22Rv1 (cell line): ENCODE data around the gene EVL.

Experiments used
- H3K27ac ChIP-seq: fragments of 450-650 bp; 2 replicates; pipeline ENCODE4 v1.5.1; 2017
- ZFX ChIP-seq: fragments of 450-650 bp; IDR thresholded peaks from 2 replicates; pipeline ENCODE4 v1.6.1; 2017; ENCODE audit warnings: antibody characterized with exemption, borderline replicate concordance
- TF ChIP-seq, protein P1 (sequence below): fragments of 450-650 bp; IDR thresholded peaks from 2 replicates; pipeline ENCODE4 v1.5.1; 2017; ENCODE audit warnings: mild to moderate bottlenecking

The EVL gene

DNA sequence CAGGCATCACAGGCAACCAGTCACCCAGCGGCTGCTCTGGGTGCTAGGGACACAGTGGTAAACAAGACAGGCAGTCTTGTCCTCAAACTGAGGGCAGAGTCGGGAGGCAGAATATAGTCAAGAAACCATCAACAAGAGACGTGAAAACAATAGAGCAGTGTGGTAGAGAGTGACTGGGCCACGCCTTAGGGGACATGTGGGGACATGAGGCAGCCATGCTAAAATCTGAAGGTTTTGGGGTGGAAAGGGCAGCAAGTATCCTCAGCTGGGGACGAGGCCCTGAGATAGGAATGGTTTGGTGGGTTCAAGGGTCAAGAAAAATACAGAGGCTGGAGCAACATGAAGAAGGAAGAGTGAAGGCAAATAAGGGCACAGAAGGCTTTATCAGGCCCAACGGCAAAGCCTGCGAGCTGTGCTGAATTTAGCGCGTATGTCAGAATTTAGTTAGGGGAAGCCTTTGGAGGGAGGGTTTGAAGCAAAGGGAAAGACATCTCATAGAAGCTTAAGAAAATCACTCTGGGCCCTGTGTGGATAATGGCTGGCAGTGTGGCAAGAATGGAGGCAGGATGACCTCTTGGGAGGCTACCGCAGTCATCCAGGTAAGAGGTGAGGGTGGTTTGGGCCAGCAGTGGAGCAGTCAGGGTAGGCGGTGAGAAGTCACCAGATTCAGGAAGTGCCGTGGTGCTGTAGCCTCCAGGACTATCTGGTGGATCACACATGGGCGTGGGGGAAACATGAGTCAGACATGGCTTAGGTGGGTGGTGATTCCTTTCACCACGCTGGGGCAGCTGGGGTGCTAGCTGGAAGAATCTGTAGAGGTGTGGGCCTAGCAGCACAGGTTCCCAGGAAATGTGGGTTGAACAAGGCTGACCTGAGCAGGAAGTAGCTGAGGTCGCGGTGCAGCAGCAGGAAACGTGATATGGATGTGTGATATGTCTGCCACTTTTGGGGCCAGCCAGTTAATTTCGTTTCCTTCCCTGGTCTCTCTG is 3.0 kb downstream of the EVL start:
- TF ChIP-seq, protein P1, sequence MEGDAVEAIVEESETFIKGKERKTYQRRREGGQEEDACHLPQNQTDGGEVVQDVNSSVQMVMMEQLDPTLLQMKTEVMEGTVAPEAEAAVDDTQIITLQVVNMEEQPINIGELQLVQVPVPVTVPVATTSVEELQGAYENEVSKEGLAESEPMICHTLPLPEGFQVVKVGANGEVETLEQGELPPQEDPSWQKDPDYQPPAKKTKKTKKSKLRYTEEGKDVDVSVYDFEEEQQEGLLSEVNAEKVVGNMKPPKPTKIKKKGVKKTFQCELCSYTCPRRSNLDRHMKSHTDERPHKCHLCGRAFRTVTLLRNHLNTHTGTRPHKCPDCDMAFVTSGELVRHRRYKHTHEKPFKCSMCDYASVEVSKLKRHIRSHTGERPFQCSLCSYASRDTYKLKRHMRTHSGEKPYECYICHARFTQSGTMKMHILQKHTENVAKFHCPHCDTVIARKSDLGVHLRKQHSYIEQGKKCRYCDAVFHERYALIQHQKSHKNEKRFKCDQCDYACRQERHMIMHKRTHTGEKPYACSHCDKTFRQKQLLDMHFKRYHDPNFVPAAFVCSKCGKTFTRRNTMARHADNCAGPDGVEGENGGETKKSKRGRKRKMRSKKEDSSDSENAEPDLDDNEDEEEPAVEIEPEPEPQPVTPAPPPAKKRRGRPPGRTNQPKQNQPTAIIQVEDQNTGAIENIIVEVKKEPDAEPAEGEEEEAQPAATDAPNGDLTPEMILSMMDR = no peak
- no peak for TF ChIP-seq ZFX
- no peak overlapping the region for H3K27ac ChIP-seq

DNA sequence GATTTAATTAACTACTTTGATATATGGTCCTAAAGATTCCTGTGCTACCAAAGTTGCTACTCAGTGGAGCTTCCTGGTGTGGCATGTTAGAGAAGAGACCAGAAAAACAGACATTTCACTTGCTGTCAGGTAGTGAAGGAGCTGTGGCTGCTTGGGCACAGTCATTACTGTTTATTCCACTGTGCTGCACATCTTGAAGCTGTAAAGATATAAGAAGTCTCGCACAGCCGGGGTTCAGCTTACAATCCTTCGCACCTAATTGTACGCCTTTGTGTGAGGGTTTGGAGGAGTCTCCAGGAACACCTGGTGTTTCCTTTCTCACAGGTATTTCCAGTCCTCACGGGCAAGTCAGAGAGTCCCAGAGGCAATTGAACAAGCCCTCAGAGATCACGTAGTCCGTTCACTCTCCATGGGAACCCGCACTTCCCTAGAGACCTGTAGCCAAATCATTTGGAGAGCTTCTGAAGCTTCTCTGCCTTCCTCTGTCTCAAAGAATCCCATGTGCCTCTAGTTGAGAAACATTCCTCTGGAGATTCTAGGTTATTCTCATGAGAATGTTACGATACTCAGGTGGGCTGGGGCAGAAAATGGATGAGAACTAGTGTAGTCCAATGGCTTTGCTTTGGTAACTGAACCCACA is 4.1 kb downstream of the EVL start:
- TF ChIP-seq, protein P1 = no peak
- no peak for TF ChIP-seq ZFX
- no peak overlapping the region for H3K27ac ChIP-seq

DNA sequence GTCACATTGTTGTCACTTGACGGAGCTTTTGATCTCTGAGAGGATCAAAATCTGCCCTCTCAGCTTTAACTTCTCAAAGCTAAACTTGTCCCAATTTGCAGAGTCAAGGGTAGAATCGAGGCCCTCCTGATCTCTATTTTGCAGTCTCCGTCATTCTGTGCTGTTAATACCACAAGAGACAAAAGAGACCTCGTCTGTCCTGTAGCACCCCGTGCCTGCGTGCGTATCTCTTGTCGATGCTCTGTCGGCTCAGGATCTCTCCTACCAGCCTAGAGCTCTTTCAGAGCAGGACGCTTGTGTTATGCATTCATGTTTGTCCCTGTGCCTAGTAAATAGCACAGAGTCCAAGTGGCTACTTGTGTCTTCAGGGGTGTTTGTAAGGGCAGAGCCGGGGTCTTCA is 5.1 kb downstream of the EVL start:
- TF ChIP-seq ZFX = no peak
- TF ChIP-seq, protein P1 = no peak
- no peak overlapping the region for H3K27ac ChIP-seq

DNA sequence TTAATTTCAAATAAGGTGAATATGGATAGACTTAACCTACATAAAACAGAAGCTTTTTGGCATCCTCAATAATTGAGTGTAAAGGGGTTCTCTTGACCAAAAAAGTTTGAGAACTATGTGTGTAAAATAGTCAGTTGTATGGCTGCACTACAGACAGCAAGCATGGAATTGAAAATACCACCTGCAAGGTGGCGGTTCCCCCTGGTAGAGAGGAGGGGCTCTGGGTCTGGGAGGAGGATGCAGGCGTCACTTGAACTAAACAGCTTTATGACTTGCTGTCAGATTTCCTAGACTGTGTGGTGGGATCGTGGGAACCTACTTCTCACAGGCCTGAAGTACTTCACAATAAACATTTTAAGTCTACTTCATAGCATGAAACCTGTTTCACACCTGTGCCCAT is 6.3 kb downstream of the EVL start:
- H3K27ac ChIP-seq = no peak overlapping the region
- TF ChIP-seq, protein P1 = no peak
- TF ChIP-seq ZFX = no peak

DNA sequence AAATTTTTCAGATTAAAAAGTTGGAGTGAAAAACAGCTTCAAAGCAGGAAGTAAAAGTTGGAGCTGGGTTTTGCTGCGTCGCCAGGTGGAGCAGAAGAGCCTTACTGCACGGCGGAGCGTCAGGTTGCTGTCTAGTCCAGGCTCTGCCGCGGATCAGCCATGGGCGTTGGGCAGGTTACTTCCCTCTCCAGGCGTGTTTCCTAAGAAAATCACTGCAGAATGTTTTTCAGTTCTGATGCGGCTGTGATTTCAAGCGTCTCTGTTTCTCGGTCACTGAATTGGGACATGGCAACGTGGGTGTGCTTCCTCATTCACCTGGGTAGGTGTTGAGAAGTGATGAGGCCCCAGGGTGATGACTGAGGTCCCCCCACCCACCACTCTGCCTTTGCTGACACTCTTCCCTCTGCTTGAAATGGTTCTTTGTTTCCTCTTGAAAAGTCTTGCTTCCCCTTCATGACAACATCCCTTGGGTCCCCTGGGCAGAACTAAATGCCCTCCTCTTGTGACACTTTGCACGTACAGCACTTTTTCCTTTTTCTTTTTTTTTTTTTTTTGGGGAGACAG is 7.6 kb downstream of the EVL start:
- TF ChIP-seq, protein P1 = no peak
- TF ChIP-seq ZFX = no peak
- H3K27ac ChIP-seq = no peak overlapping the region

DNA sequence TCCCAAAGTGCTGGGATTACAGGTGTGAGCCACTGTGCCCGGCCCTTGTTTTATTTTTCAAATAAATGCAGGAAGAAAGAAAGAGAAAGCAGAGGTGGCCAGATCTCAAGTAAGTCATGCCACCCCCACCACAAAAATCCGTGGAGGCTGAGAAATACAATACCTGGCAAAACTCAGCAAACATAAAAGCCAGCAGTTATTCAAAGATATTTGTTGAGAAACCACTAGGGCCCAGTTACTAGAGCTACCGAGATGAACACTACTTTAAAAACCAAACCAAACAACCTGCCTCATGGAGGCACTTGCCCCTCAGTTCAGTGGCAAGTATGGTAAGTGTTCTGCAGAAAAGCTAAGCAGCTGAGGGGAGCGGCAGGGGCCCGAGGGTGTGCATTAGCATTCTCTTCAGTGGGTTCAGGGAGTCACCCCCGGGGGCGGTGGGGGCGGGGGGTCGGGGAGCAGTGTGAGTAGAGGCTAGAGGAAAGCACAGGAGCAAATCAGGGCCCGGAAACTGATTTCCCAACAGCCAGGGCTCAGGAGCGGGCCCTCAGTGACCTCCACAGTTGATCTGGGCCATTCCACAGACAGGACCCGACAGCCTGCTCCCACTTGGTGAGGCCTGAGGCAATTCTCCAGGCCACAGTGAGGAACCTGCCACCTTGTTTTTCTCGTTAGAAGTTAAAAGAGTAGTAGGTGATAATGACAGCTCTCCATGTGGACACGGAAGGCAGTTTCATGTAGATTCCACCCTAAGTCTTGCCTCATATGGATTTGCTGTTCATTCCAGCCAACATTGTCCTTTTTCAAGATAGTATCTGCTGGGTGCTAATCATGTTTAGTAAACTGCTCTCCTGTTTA is 8.6 kb downstream of the EVL start:
- TF ChIP-seq, protein P1 = no peak
- TF ChIP-seq ZFX = no peak
- no peak overlapping the region for H3K27ac ChIP-seq
